Measurements from ENCODE around the gene CCDC137. TPM values are rescaled to one million over a fixed set of nuclear protein-coding genes. Genes with fewer than 3 reads are reported as not detected.
A peak's percentile ranks its signal among the peaks of the same experiment; 100 is the strongest.
"Not testable (repeated sequence)": the region's sequence is repeated elsewhere in the genome, so short reads cannot be mapped to it uniquely, and the experiment has no call there.

CCDC137 gene
- 34.7 and 41.3 TPM in 2 replicates for total RNA-seq

DNA sequence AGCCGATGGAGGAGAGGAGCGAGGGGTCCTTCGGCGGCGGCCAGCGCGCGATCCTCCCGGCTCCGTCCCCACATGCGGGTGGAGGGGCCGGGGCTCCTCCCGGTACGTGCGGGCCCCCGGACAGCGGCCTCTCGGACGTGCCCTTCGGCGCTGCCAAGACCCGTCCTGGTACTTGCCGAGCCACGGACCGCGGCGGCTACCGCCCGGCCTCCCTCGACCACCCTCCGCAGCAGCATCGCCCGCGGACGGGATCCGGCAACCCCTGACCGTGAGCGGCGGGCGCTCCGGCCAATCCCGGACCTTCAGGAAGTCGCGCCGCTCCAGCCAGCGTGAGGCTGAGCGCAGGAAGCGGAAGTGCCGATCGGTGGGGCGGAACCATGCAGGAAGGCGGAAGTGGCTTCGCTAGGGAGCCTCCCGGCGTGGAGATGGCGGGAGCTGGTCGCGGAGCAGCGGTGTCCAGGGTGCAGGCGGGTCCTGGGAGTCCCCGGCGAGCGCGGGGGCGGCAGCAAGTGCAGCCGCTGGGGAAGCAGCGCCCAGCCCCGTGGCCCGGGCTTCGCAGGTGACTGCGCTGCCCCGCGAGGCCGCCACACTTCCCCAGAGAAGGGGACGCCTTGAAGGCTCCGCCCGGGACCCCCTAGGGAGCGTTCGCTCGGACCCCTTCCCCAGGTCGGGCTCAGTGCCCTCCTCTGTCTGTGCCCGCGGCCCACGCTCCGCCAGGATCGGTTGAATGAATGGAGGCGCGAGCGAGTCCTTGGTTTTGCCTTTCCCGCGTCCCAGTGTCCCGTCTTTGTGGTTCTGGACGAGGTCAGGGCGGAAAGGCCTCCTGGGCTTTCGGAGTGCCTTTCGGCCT is at the start of gene CCDC137, which contains the start of gene OXLD1:
Gene CCDC137 (plus strand): TSS at position 396 of the 850 bp plus-strand sequence. CDS start 30 bp downstream, at position 426.
Gene OXLD1 (minus strand): TSS at position 264 of the 850 bp plus-strand sequence. CDS start 28 bp downstream, at position 236.
- Mint-ChIP-seq H3K9me3 (no peaks in the 10 kb centered on the region), H3K4me1 (peaks cover 28% of the 10 kb centered on the region), H3K27me3 (no peaks in the 10 kb centered on the region), H3K27ac (peak within 1 kb of the TSS; percentile 83), H3K4me3 (peak within 1 kb of the TSS; percentile 91), H3K36me3 (ENCODE audit: low read depth) (peaks cover 41% of the 10 kb centered on the region)
- POLR2A ChIA-PET, result interaction anchor here (0.5 to 2.2 kb wide), 11 partner anchors 9 to 440 kb away, joined by 3 to 26 read pairs (median 4); partner anchors contain the start of genes ACTG1, ARL16, HGS and MRPL12
- DNase-seq (peak; percentile 91), ATAC-seq (ENCODE audit: low read depth) (peak; percentile 98)
- TF ChIP-seq CTCF (IDR thresholded peaks at IDR 0.05), result no peak
- intact Hi-C loops (cut with micrococcal nuclease), result loop anchor here (1.0 to 2.0 kb wide), 4 partner anchors 17 to 194 kb away; partner anchors contain the start of genes ARL16, MRPL12, NPLOC4 and P4HB
- CTCF ChIA-PET, result no interaction called here

DNA sequence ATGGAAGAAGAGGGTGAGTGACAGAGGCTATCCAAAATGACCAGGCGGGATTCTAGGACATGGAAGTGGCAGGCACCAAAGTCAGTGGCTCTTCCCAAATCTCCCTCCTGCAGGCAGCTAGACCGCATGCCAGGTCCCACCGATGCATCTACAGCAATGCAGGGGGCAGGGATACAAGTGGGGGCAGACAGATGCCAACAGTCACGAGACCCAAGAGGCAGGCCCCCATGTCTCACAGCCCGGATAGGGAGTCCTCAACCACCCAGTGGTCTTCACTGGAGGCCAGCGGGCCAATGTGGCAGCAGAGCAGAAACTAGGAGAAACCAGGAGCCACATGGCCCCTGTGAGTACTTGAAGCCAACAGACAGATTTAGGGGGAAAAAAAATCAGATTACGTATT is 49.7 kb upstream of the CCDC137 start:
- CTCF ChIA-PET, result no interaction called here
- intact Hi-C loops (cut with micrococcal nuclease), result no loop called here
- no peak overlapping the region for H3K4me3 Mint-ChIP-seq
- no peaks in the 10 kb centered on the region for H3K4me1 Mint-ChIP-seq
- H3K36me3 Mint-ChIP-seq (ENCODE audit: low read depth), result peaks cover 72% of the 10 kb centered on the region
- DNase-seq, result no peak
- ATAC-seq (ENCODE audit: low read depth), result no peak
- H3K27ac Mint-ChIP-seq, result no peak overlapping the region
- no peaks in the 10 kb centered on the region for H3K9me3 Mint-ChIP-seq
- POLR2A ChIA-PET, result no interaction called here
- TF ChIP-seq CTCF (IDR thresholded peaks at IDR 0.05), result no peak
- H3K27me3 Mint-ChIP-seq, result no peaks in the 10 kb centered on the region

GRCh38 chr17:81618307-81618706 is 48.2 kb upstream of the CCDC137 start:
- H3K4me3 Mint-ChIP-seq; H3K9me3 Mint-ChIP-seq; CTCF ChIA-PET; POLR2A ChIA-PET; H3K4me1 Mint-ChIP-seq; intact Hi-C loops (cut with micrococcal nuclease); DNase-seq; H3K27ac Mint-ChIP-seq; H3K27me3 Mint-ChIP-seq; ATAC-seq (ENCODE audit: low read depth): not testable (repeated sequence)
- H3K36me3 Mint-ChIP-seq (ENCODE audit: low read depth), result peaks cover 64% of the 10 kb centered on the region

- Mint-ChIP-seq H3K4me3 (no peak overlapping the region), H3K27ac (no peak overlapping the region), H3K9me3 (no peaks in the 10 kb centered on the region), H3K4me1 (peaks cover 3% of the 10 kb centered on the region), H3K27me3 (no peaks in the 10 kb centered on the region), H3K36me3 (ENCODE audit: low read depth) (peaks cover 68% of the 10 kb centered on the region)
- intact Hi-C loops (cut with micrococcal nuclease), result no loop called here
- ChIA-PET POLR2A (no interaction called here), CTCF (no interaction called here)
- TF ChIP-seq CTCF (IDR thresholded peaks at IDR 0.05), result no peak
- DNase-seq (no peak), ATAC-seq (ENCODE audit: low read depth) (no peak)
These were observed 44.9 kb upstream of the CCDC137 start for GRCh38 chr17:81621494-81622130.

- peaks cover 10% of the 10 kb centered on the region for H3K4me1 Mint-ChIP-seq
- ChIA-PET CTCF (no interaction called here), POLR2A (interaction anchor here (0.7 kb wide), 1 partner anchor 392 kb away, joined by 6 read pairs; no protein-coding TSS in a partner anchor)
- intact Hi-C loops (cut with micrococcal nuclease), result no loop called here
- TF ChIP-seq CTCF (IDR thresholded peaks at IDR 0.05), result no peak
- no peak overlapping the region for H3K4me3 Mint-ChIP-seq
- H3K27me3 Mint-ChIP-seq, result no peaks in the 10 kb centered on the region
- H3K27ac Mint-ChIP-seq, result no peak overlapping the region
- peaks cover 57% of the 10 kb centered on the region for H3K36me3 Mint-ChIP-seq (ENCODE audit: low read depth)
- H3K9me3 Mint-ChIP-seq, result no peaks in the 10 kb centered on the region
- ATAC-seq (ENCODE audit: low read depth), result no peak
- DNase-seq, result no peak
These were observed 36.3 kb upstream of the CCDC137 start for GRCh38 chr17:81630274-81630673.
